ENCODE data around the gene TREML1.

The TREML1 gene

GRCh38 chr6:41177695-41178094 lies 23.5 kb upstream of the TREML1 start:
- DNase-seq, result no peak

DNA sequence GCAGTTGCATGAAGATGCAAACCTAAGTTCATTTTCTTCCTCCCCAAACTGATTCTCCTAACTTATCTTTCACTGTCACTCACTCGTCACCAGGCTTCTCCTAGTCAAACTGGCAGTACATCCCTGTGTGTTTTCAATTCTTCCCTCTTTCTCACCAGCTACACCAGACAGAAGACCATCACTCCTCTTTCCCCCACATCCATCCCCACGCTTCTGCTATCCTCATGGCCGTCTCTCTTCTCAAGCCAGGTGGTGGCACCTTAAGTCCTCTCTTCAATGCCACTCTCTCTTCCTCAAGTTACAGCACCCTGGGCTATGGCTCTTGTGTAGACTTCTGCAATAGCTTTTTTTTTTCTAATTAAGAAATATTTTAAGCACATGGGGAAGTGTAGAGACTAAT lies 23.1 kb upstream of the TREML1 start:
- no peak for DNase-seq

- no peak for DNase-seq
Observed at GRCh38 chr6:41176189-41176588, 22.0 kb upstream of the TREML1 start.

- no peak for DNase-seq
Observed at GRCh38 chr6:41175084-41175483, 20.9 kb upstream of the TREML1 start.

DNA sequence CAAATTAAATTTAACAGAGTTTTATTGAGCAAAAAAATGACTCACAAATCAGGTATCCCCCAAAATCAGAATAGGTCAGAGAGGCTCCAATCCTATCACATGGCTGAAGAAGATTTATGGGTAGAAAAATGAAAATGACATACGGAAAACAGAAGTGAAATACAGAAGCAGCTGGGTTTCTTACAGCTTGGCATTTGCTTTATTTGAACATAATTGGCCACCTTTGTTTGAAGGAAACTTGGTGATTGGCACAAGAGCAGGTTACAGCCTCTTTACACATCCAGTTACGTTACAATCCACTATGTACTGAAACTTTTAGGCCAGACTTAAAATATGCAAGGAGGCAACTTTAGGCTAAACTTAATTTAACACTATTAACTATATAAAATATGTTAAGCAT lies 20.5 kb upstream of the TREML1 start:
- no peak for DNase-seq

DNA sequence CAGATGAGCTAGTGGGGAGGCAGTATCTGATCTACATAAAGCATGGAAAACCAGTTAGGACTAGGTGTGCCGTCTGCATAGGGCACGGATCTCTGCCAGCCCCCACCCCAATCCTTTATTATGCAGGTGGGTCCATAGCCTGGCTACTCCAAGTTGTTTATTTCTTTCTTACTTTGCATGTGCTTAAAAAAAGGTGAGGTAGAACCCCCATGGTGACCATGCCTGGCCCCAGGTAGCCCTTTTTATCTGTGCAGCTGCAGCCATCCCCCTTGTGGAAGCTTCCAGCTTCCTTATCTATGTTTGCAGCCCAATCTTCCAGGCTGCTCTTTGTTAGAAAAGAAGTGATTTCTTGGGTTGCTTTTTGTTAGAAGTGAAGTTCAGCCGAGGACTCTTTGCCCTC lies 17.8 kb upstream of the TREML1 start:
- DNase-seq, result no peak

DNA sequence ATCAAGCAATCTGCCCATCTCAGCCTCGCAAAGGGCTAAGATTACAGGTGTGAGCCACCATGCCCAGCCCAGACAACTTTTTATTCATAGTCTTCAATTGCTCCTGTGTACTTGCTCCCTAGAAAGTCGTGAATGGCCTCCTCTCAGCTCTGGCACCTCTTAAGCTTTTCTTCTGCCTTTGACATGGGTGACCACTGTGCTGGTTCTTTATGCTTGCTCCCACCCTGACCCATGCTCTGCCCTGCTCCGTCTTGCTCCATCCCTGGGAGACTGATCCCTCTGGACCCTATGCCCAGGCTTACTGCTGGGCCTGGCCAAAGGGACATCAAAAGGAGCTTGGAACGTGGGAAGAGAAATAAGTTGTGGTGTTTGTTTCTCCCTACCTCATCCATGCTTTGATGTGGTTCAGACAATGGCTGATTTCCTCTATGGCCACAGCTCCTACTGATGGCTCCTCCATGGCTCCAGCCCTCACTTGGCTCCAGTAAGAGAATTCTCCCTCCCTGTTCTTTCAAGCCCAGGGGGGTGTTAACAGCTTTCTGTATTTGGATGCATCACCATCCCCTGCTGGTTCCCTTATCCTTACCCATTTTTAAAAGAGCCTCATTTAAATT lies 16.5 kb upstream of the TREML1 start:
- no peak for DNase-seq

DNA sequence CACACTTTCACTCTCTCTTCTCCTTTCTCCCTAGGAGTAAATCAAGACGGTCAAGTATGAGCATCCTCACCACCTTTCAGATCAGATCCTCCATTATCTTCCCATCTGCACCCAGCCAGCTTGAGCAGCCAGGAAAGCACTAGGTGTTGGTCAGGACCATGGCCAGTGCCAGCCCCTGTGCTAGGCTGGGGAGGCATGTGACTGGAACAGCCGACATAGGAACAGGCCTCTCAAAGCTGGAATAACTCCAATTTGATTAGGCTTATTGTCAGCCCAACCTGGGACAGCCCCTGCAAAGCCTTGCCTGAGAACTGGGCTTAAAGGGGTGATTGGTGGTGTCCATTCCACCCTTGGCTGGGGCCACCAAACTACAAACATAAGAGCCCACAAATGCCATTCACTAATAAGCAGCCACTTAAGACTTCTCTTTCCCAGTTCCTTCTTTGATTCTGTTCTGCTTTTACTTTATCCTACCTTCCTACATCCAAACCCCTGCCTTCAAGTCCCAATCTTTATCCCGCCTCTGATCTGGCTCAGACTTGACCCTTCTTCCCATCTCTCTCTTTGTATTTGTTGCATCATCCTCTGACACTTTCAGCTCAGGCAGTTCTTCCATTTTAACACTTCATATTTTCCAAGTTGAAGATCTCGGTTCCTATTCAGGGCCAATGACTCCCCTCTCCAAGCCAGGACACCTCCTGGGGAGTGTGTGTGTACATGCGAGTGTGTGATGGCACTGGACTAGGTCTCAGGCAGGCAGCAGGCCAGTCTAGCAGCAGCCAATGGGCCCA lies 13.2 kb upstream of the TREML1 start:
- DNase-seq, result no peak

DNA sequence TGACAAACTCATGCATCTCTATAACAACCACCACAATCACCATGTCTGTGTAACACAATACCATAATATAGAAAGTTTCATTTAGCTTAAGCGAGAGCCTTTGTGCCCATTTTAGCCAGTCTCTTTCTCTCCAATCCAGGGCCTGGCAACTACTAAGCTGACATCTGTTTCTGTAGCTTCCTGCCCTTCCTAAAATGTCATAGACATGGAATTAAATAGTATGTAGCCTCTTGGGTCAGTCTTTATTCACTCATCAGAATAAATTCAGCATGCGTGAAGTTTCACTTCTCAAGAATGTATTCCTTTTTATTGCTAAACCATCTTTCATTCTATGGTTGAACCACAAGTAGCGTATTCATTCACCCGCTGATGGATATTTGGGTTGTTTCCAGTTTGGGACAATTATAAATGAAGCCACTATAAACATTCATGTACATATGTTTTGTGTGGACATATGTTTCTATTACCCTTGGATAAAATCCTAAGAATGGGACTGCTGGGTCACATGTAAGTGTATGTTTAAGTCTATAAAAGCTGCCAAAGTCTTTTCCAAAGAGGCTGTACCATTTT lies 10.5 kb upstream of the TREML1 start:
- no peak for DNase-seq

GRCh38 chr6:41163419-41163717 lies 9.2 kb upstream of the TREML1 start:
- no peak for DNase-seq

DNA sequence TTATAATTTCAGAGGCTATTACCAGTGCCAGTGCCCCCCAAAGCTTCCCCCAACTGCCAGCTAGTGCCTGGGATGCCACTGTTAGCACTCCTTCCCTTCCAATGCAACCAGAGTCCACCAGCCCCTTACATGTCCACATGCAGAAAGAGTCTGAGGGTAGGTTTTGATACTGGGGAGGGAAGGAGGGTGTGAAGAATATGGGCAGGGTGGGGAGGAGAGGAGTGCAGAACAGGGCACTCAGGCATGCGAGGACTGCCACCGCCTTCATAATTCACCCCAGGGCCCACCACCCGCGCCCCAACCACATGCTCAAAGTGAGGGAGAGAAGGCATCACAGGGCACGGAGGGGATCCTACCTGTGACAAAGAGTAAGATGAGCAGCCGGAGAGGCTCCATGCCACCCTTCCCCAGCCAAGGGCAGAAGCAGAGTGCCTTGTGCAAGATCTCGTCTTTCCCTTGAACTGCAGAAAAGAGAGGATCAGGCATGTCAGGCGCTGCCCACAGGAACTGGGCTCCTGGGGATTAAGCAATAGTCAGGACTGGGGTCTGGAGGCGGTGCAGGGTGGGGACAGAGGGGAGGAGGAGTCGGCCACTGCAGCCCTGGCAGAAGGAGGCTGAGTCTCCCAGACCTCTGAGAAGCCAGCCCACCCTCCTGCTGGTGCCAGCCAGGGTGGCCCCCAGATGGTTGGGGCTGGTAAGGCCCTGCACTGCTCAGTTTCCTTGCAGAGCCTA lies 8.7 kb upstream of the TREML1 start, which contains the start of gene TREM2:
TSS of gene TREM2 (minus strand) at position 430 of the 732 bp plus-strand sequence. CDS start at position 396, 34 bp downstream.
- no peak for DNase-seq

DNA sequence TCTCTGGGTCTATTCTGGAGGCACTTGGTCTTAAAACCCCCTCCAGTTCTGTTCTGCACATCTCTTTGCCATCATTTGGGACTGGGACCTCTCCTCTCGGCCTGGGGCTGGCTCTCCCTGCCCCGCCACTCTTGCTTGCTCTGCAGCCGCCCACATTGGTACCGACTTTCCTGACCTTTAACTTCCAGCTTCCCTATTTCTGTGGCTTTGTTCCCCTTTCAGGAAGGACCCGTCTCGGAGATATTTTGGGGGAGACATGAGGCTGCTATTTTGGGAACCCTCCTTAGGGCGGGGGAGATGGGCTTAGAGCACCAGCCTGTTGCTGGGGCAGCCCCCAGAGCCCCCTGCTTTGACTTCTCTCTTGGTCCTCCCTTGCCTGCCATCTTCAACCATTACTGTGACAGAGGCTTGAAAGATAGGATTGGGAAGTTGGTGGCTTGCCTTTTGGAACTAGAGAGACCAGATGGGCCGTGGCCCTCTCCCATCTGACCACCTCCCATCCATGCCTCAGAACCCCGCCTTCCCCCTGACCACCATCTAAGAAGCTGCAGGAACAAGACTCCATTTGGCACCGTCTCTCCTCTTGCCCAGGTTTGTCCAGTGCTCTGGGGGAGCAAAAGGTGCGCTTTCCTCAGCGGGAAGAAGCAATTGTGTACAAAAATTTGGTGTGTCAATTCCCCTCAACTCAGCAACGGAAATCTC lies 7.9 kb upstream of the TREML1 start:
- no peak for DNase-seq

GRCh38 chr6:41161380-41161779 lies 7.2 kb upstream of the TREML1 start:
- no peak for DNase-seq

DNA sequence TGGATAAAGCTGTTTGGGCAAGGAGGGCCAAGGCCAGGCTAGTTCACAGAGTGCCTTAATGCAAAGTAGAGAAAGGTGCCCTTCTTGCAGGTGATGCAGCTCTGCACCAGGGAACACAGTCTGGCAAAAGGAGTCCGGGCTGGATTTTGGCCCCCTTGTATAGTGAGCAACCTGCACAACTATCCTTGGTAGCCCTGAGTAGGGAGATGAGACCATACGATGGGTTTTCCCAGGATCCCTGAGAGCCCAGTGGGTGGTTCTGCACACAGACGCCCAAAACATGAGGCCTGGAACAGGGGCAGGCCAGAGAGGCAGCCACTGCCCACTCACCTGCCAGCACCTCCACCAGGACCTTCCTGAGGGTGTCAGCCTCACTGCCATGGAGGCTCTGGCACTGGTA lies 6.8 kb upstream of the TREML1 start:
- DNase-seq, result no peak

DNA sequence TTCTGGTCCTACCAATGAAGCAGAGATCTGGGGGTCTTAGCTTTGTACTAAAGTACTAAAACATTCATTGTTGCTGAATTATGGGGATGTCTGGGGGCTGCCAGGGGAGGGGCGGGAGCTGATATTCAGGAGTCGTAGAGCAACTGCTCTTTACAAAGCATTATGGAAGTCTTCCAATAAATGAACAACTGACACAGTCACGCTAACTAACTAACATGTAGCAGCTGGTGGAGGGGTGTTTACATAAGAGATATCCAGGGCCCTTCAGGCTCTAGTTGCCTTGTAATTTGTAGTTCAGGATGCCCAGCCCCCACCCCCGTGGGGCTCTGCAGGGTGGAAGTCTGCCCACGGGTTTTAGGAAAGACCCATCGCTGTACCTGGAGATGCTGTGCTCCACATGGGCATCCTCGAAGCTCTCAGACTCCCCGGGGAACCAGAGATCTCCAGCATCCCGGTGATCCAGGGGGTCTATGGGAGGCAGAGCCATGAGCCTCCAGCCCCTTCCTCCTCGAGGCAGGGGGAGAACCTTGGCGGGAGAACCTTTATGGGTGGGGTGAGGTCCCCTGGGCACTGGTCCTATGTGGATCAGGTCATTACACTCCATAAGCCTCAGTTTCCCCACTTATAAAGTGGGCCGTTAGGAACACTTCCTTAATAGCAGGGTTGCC lies 5.4 kb upstream of the TREML1 start:
- no peak for DNase-seq

DNA sequence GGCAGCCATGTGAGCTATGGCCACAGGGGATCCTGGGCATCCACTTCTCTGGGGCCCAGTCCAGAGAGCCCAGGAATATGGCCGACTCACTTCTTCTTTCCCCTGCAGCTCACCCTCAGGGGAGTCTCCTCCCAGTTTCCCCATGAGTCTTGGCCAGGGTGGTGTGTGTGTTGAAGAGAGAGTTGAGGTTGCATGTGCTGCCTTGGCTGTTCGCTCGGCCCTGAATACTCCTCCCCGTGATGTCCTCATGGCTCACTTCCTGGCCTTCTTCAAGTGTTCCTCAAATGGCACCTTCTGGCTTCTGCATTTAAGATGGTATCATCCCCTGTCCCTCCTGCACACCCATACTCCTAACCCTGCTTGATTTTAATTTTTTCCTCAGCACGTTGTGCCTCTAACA lies 3.2 kb upstream of the TREML1 start:
- DNase-seq, result no peak

DNA sequence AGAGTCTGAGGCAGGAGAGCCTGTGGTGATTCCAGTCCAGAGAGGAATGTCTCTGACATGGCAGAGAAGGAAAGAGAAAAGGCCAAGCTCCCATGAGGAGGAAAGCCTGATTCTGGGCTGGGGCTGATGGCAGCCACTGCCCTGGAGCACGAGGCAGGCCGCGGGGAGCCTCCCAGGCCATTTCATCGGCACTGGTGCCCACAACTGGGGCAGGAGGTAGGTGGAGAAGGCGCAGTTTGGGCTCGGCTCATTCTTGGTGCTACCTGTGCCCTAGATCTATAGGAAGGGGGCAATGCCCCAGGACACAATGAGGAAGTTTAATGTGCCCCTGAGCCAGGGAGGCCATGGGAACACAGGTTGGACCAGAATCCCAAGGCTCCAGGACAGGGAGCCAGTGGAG lies 2.6 kb upstream of the TREML1 start:
- DNase-seq, result no peak

DNA sequence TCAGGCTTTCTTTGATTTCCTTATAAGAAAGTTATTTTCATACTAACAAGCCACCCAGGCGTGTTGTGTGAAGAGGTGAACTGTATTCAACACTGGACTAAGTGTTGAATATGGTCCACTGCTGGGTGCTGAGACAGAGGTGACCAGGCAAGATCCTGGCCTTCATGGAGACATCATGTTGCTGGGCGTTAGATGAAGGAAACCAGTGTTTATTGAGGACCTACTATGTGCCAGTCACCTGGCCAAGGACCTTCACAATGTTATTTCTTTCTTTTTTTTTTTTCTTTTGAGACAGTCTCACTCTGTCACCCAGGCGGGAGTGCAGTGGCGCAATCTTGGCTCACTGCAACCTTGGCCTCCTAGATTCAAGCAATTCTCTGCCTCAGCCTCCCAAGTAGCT lies 1.9 kb upstream of the TREML1 start:
- DNase-seq, result no peak

DNA sequence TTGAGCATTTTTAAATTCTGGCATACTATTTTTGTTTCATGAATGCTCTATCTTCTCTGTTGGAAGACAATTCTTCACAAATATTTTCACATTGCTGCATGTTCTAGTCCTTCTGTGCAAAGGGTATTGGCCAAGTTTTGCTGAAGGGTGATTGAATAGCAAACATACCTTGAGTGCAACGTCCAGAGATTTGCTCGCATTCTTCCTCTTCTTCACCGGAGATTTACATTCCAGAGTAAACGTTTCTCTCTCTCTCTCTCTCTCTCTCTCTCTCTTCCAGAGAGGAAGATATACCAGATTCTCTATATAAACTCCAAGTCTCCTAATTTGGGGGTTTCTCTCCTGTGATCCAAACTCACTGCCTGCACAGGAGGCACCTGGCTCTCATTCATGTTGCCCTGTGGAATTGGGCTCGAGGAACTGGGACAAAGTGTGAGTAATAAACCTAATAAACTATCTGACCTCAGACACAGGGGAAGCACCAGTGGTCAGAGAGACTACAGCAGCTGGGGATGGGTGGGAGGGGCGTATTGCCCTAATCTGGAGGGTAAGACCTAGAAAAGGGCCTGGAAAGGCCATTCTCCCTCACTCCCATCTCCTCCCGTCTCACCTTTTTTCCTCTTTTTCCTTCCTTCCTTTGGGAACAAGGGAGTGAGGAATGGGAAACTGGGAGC lies 1.1 kb upstream of the TREML1 start:
- DNase-seq, result no peak

DNA sequence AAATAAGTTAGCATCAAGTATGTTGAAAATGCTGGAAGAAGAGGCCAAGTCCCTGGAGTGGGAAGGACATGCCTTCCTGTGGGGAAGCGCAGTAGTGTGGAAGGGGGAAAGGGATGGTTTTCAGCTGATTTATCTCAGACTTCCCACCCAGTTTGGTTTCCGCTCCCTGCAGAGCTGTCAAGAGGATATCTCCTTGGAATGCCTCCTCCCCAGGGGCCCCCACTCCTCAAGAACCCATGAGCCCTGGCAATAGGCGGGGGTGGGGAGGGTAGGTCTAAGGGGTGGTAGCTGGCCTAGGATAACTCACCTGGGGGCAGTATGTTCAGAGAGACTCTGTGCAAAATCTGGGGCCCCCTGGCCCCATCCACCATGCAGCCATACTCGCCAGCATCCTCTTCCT lies 696 bp downstream of the TREML1 start:
- DNase-seq, result no peak

DNA sequence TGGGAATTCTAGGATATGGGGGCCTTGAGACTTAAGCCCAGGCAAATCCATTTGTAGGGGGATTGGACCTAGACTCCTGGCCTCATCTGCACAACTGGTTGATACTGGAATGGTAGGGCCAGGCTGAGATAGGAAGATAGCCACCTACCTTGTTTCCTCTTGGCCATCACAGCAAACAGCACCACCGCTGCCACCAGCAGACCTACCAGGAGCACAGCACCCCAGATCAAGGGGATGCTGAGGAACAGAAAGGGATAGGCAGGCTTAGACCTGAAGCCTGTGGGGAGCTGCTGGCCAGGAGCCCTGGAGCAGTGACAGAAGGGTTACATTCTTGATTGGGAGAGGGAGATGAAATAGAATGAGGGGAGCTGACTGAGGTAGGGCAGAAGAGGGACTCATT lies 3.5 kb downstream of the TREML1 start:
- no peak for DNase-seq

- DNase-seq, result no peak
Observed at GRCh38 chr6:41147917-41148316, 6.2 kb downstream of the TREML1 start.

Data from stimulated activated CD8-positive, alpha-beta memory T cell treated with anti-CD3 and anti-CD28 coated beads, Interleukin-4, amount 100 ng/mL, for 48 hours (primary cell).